Mononuclear cell (primary cell): ENCODE results near the gene RAB35. TPM values are rescaled to one million over a fixed set of nuclear protein-coding genes. Genes with fewer than 3 reads are reported as not detected.

Source experiments
- H3K27me3 ChIP-seq: 2 replicates; pipeline ENCODE4 v1.6.0; 2011; ENCODE audit warnings: low read length, control low read depth; ENCODE audit not compliant: insufficient read depth
- H3K4me1 ChIP-seq: 2 replicates; pipeline ENCODE4 v1.5.1; 2011; ENCODE audit warnings: mild to moderate bottlenecking, low read length, control low read depth; ENCODE audit not compliant: insufficient read depth
- H3K4me3 ChIP-seq: 2 replicates; pipeline ENCODE4 v1.5.1; 2011; ENCODE audit warnings: mild to moderate bottlenecking, low read length, moderate library complexity
- H3K9me3 ChIP-seq: 2 replicates; pipeline ENCODE4 v1.5.1; 2011; ENCODE audit warnings: low read depth, mild to moderate bottlenecking, control low read depth, low read length
- total RNA-seq: library from RNA; depleted of rRNA; stranded (reverse); fragments of >200 nt; gene quantifications from one replicate; pipeline ENCODE4 v1.2.3, GENCODE V29; 2012

Gene RAB35
- 17.2 TPM for total RNA-seq

DNA sequence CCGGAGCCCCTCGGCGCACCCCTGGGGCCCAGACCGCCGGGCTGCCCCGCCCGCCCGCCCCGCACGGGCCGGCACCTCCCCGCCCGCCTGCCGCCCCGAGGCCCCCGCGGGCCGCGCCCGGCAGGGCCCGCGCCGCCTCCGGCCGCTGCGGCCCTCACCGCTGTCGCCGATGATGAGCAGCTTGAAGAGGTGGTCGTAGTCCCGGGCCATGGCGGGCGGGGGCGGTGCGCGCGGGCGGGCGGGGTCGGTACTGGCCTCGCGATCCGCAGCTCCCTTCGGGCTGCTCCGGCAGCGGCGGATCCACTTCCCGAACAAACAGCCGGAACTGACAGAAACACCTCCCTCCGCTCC is at the start of gene RAB35:
Gene RAB35, minus strand, starts transcription at position 313 of the 351 bp plus-strand sequence. Its CDS starts 103 bp downstream, at position 210.
- no peaks in the 10 kb centered on the region for H3K27me3 ChIP-seq
- H3K4me1 ChIP-seq: peaks cover 75% of the 10 kb centered on the region
- no peaks in the 10 kb centered on the region for H3K9me3 ChIP-seq
- peak within 1 kb of the TSS; percentile 81 for H3K4me3 ChIP-seq

DNA sequence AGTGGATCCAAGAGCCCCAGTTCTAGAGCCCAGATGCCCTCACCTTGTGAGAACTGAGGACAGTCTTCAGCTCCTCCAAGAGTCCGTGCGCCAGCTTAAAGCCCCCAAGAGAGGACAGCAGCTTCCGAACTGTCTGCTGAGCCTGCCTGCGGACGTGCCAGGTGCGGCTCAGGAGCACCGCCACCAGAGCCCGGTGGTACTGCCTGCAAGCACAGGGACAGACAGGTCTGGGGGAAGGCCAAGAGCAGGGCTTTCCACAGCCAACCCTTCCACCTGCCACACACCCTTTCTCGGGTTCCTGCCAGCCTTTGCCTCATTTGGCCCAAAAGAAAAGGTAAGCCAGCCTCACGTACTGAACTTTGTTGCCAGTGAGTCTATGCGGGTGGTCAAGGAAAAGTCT is 47.7 kb upstream of the RAB35 start:
- Histone ChIP-seq H3K27me3 (no peaks in the 10 kb centered on the region), H3K4me1 (no peaks in the 10 kb centered on the region), H3K4me3 (no peak overlapping the region), H3K9me3 (no peaks in the 10 kb centered on the region)

DNA sequence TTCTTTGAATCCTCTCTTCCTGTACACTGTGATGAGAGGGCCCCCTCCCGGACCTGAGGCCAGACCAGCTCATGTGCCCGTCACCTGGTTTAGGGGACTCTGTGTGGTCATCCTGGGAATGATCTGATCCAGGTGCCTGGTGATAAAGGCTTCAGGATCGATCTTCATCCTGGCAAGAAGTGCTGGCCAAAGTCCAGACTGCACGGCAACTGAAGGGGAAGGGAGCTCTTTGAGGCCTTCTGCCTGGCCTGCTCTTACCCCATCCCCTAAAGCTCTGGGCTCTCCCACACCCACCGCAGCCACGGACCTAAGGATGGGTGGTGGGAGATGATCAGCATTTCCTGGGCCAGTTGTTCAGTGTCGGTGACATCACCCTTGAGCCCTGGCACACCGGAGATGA is 46.2 kb upstream of the RAB35 start:
- no peak overlapping the region for H3K4me3 ChIP-seq
- no peaks in the 10 kb centered on the region for H3K27me3 ChIP-seq
- no peaks in the 10 kb centered on the region for H3K4me1 ChIP-seq
- H3K9me3 ChIP-seq: no peaks in the 10 kb centered on the region

DNA sequence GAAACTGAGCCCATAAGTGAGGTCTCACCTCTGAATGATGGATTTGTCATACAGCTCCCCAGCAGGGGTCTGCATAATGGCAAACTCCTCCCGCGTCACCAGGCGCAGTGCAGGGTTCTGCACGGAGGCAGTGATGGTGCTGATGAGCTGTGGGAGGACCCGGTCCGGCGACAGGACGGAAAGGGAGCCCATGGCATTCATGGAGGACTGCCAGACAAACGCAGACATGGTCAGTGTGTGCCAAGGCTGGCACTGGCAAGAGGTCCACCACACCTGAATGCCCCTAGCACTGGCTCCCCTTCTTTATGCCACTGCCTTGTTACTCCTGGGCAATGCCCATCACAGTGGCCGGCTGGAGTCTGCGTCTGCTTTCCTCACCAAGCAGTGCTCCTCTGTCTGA is 45.3 kb upstream of the RAB35 start:
- H3K4me1 ChIP-seq: no peaks in the 10 kb centered on the region
- no peaks in the 10 kb centered on the region for H3K9me3 ChIP-seq
- H3K4me3 ChIP-seq: no peak overlapping the region
- H3K27me3 ChIP-seq: no peaks in the 10 kb centered on the region

DNA sequence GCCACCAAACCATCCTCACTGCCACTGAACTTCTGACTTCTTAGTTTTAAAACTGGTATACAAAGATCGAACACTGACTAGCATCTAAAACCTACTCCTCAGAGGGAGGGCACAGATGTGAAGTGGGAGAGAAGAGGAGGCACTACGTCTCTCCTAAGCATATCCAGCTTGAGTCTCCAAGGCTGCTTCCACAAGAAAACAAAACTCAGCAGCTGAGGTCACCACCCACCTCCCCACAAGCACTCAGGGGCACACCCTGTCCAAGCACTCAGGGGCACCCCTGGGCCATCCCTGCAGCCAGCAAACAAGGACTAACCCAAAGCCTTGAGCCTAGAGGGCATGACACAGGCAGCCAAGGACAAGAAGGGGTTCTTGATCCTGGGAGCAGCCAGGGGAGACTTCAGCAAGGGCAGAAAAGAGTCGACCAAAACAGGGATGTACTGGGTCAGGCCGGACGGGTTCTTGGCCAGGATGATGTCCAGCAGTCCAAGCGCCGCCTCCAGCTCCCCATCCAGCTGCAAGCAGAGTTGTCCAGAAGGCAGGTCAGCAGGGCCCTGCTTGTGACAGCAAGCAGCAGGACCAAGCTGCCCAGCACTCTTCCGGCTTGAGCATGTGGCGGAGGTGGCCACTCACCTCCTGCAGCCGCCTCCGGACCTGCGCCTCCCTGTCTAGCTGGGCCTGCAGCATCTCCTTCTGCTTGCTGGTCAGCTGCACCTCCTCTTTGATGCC is 43.1 kb upstream of the RAB35 start:
- H3K4me1 ChIP-seq: no peaks in the 10 kb centered on the region
- no peaks in the 10 kb centered on the region for H3K9me3 ChIP-seq
- H3K4me3 ChIP-seq: no peak overlapping the region
- H3K27me3 ChIP-seq: no peaks in the 10 kb centered on the region

DNA sequence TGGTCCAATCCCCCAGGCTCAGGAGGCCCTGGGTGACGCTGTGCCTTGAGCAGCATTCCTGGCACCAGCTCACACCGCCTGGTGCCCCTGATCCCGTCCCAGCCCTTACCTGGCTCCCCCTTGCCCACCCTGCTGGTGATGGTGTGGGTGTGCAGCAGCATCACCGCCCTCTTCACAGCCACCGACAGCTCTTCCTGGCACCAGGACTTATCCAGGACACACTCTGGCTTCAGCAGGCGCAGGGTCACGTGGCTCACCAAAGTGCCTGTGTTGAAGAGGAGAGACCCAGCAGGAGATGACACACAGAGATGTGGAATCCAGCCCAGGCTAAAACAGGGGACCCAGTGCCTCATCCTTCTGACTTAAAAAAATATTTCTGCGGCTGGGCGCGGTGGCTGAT is 41.8 kb upstream of the RAB35 start:
- Histone ChIP-seq H3K9me3 (no peaks in the 10 kb centered on the region), H3K4me1 (no peaks in the 10 kb centered on the region), H3K27me3 (no peaks in the 10 kb centered on the region), H3K4me3 (no peak overlapping the region)

DNA sequence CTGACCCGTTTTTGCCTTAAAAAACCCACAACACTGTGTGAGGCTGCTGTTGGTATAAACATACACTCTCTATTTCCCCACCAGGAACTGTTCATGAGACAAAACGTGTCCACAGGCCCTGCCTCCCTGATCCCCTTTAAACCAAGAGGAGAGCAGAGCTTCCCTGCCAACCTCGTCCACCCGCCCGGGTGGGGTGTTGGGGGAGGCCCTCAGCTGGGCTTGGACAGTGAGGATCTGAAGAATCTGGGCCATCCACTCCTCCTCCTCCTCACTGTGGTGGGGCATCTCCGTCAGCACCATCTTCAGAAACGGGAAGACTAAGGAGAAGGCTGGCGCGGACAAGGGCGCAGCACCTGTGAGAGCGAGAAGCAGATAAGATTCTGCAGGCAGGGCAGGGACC is 41.1 kb upstream of the RAB35 start:
- no peak overlapping the region for H3K4me3 ChIP-seq

DNA sequence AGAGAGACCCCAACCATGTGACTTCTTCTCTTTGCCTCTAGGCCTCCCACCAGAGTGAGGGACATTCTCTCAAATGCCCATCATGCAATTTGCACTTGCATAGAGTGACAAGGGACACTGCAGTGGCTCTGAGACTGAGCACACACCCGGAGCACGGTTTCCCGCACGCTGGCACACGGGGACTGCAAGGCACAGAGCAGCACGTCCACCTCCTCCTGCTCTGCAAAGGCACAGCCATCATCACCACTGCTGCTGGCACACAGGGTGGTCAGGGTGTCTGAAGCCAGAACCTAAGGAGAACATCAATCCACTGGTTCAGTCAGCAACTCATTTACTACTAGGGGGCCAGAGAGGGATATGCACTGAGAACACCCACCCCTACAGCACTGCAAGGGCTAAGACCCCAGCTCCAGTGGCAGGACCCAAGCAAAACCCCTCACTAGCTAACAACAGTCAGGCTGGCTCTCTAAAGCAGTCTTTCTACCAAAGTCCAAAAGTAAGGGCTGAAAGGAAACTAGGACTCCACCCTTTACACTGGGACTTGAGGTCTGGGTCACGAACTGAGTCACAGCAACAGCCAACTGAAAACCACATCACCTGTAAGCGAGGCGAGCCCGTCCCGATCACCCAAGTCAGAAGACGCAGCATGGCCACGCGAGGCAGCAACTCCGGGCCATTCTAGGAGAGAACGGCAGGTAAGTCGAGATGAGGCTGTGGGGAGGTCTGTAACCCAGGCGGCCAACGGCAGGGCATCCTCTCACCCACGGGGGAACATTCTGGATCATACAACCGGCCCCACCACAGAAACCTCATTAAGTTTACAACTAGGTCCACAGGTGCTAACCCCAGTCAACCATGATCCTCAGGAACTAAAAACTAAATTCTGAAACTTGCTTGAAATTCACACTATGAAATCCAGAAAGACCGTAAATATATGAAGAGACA is 40.0 kb upstream of the RAB35 start:
- H3K4me3 ChIP-seq: no peak overlapping the region
- no peaks in the 10 kb centered on the region for H3K27me3 ChIP-seq
- no peaks in the 10 kb centered on the region for H3K9me3 ChIP-seq
- no peaks in the 10 kb centered on the region for H3K4me1 ChIP-seq

More for the DNA sequence above, 41.1 kb upstream of the RAB35 start:
- Histone ChIP-seq H3K4me1 (no peaks in the 10 kb centered on the region), H3K9me3 (no peaks in the 10 kb centered on the region), H3K27me3 (no peaks in the 10 kb centered on the region)

DNA sequence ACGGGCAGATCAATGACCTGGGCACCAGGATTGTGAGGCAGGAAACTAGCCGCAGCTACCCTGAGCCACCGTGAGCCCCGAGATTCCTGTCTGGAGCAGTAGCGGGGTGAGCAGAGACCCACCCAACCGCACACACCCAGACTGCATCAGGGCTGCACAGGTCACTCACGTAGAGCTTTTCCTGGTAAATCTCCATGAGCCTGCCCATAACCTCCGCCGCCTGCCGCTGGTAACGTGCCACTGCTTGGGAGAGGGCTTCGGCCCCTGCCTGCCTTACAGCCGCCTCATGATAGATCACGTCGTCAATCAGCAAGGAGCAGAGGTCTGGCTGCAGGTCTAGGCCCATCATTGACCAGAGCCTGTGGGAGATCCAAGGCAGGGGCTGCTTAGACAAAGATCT is 38.5 kb upstream of the RAB35 start:
- no peak overlapping the region for H3K4me3 ChIP-seq
- H3K4me1 ChIP-seq: no peaks in the 10 kb centered on the region
- no peaks in the 10 kb centered on the region for H3K27me3 ChIP-seq
- no peaks in the 10 kb centered on the region for H3K9me3 ChIP-seq

DNA sequence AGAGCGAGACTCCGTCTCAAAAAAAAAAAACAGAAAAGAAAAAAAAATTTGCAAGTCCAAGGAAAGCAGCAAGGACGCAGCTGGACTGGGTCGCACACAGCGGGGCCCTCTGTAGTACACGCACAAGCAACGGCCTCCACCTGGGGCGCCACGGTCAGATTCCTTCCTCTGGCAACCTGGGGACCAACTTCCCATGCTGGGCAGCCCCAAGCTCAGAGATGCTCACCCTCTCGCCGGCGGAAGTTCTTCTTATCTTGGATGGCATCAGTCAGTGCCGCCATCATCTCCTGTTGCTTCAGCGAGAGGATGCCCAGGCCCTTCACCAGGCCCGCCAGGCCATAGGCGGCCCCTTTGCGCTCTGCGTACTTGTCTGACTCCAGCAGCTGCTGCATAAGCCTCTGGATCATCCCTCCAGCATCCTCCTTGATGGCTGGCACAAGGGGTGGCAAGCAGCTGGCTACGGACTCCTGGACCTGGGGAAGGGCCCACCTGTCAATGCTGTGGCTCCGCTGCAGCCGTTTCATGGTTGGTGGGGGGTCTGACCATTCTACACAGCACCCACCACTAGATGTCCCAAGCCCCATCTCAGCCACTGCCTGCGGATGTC is 34.5 kb upstream of the RAB35 start:
- Histone ChIP-seq H3K4me1 (no peaks in the 10 kb centered on the region), H3K4me3 (no peak overlapping the region), H3K9me3 (no peaks in the 10 kb centered on the region)

DNA sequence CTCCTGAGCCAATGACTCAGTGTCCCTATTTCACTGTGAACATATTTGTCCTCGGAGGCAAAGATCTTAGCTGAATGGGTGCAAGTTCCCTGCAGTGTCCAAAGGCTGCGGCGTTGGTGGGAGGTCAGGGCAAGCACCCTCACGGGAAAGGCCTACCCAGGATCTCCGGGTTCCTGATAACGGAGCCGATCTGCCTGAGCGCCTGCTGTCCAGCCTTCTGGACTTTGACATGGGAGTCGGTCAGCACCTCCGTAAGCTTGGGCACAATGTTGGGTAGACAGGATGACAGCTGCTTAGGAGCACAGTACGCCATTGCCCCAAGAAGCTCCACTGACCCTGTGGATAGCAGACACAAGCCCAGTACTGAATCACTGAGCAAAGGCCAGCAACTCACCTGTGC is 31.5 kb upstream of the RAB35 start:
- Histone ChIP-seq H3K4me3 (no peak overlapping the region), H3K9me3 (no peaks in the 10 kb centered on the region), H3K4me1 (no peaks in the 10 kb centered on the region), H3K27me3 (no peaks in the 10 kb centered on the region)

More for the DNA sequence above, 34.5 kb upstream of the RAB35 start:
- no peaks in the 10 kb centered on the region for H3K27me3 ChIP-seq

DNA sequence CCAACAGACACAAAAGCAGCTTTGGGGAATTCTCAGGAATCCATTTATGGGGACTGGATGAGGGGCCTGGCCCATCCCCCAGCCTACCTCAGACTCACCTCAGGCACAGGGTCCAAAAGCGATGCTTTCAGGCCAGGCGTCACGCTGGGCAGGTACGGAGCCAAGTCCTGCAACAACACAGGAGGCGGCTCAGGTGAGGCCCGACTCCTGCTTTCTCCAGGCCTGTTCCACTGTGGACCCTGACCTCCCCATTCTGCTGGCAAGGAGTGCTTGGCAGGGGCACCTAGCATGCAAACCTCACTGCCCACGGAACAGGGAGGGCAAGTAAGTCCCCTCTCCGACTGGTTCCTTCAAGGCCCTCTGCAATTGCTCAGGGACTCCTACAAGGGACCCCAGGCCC is 28.6 kb upstream of the RAB35 start:
- no peaks in the 10 kb centered on the region for H3K27me3 ChIP-seq
- H3K4me3 ChIP-seq: no peak overlapping the region
- H3K4me1 ChIP-seq: no peaks in the 10 kb centered on the region
- no peaks in the 10 kb centered on the region for H3K9me3 ChIP-seq

DNA sequence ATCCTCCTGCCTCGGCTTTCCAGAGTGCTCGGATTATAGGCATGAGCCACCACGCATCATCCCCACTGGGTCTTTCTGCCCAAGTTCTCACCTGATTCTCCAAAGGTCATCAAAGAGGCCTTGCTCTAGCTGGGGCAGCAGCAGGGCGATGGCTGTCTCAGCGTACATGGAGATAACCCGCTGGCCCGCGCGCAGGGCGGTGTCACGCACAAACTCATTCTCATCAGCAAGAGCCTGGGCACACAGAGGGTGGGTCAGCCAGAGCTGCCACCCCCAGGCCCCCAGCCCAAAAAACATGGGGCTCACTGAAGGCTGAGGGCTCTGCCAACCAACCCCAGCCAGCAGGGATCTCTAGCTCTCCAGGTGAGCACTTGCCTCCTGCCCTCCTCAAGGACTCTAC is 27.7 kb upstream of the RAB35 start:
- Histone ChIP-seq H3K27me3 (no peaks in the 10 kb centered on the region), H3K4me3 (no peak overlapping the region), H3K9me3 (no peaks in the 10 kb centered on the region), H3K4me1 (no peaks in the 10 kb centered on the region)

DNA sequence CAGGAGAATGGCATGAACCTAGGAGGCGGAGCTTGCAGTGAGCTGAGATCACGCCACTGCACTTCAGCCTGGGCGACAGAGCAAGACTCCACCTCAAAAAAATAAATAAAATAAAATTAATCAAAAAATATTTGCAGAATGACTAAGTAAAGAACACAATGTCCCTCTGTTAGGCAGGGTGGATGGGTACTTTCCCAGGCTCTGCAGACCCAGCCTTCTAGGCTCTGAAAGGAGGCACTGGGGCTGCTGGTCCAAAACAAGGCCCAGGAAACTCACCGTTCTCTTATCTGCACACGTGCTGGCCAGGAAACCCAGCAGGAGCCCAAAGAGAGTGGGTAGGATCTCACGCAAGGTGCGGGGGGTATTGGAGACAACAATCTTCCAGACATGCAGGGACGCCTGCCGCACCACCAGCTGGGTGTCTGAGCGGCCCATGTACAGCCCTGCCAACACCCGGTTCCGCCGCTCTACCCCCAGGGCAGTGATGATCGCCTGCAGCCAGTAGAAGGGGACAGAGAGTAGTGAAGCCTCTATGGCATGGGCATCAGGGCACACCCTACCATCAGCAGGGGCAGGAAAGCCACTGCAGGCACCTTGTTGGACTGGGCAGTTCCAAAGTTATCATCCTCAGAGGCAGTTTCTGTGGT is 25.8 kb upstream of the RAB35 start:
- Histone ChIP-seq H3K27me3 (no peaks in the 10 kb centered on the region), H3K4me3 (no peak overlapping the region), H3K9me3 (no peaks in the 10 kb centered on the region), H3K4me1 (no peaks in the 10 kb centered on the region)

DNA sequence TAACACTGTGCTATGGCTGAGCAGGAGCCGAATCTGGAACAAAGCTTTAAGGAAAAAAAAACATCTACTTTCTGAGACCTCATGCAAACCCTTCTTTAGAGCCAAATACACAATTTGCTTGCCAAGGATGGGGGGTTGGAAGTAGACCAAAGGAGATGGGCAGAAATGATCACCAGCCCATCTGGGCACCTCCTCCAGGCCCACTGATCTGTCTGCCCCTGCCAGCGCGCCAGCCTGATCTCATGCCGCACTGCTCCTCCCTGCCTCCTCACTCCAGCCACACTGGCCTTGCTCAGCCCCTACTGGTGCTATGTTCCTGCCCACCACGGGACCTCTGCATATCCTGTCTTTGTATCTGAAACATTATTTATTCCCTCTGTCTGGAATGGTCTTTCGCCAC is 24.8 kb upstream of the RAB35 start:
- Histone ChIP-seq H3K4me3 (no peak overlapping the region), H3K9me3 (no peaks in the 10 kb centered on the region), H3K4me1 (no peaks in the 10 kb centered on the region), H3K27me3 (no peaks in the 10 kb centered on the region)
